ENCODE measurements around the gene PLXNC1. TPM values are rescaled to one million over a fixed set of nuclear protein-coding genes. Genes with fewer than 3 reads are reported as not detected.

The PLXNC1 gene
- total RNA-seq, 1 experiment from 2014 or later = 0.30 TPM

GRCh38 chr12:94133964-94134795 is 14.2 kb upstream of the PLXNC1 start:
- H3K4me3 ChIP-seq (ENCODE audit: low read depth, low read length, poor library complexity, severe bottlenecking) = no peak overlapping the region
- no peaks in the 10 kb centered on the region for H3K4me1 ChIP-seq (ENCODE audit: insufficient read depth, low read length, poor library complexity, severe bottlenecking)
- ChIA-PET CTCF (interaction anchor here (0.7 to 1.0 kb wide), 2 partner anchors 15 to 401 kb away, joined by 4 read pairs; no protein-coding TSS in a partner anchor), POLR2A (ENCODE audit: low non-redundant PET) (no interaction called here)
- no peak overlapping the region for H3K27ac ChIP-seq (ENCODE audit: low read depth, low read length, poor library complexity, severe bottlenecking)
- TF ChIP-seq CTCF (conservative IDR thresholded peaks at IDR 0.05; ENCODE audit: low read depth, low read length) = peak; percentile 76
- TF ChIP-seq EZH2 (IDR thresholded peaks at IDR 0.05; ENCODE audit: borderline replicate concordance, low read depth, low read length, poor library complexity, severe bottlenecking) = no peak
- peak; percentile 70 for DNase-seq (ENCODE audit: low spot score)
- no peaks in the 10 kb centered on the region for H3K9me3 ChIP-seq (ENCODE audit: low read depth, low read length, poor library complexity, severe bottlenecking)
- intact Hi-C loops (cut with micrococcal nuclease; ENCODE audit: unreplicated experiment) = loop anchor here (1.0 to 10.0 kb wide), 3 partner anchors 395 to 1401 kb away; no protein-coding TSS in a partner anchor
- no peaks in the 10 kb centered on the region for H3K36me3 ChIP-seq (ENCODE audit: insufficient read depth, low read length, poor library complexity, severe bottlenecking)
- BruUV-seq (replicated peaks) = no TSS peak
- H3K27me3 ChIP-seq (replicated peaks; ENCODE audit: insufficient read depth, low read depth, low read length, poor library complexity) = peaks cover 4% of the 10 kb centered on the region

GRCh38 chr12:94135896-94136295 is 12.5 kb upstream of the PLXNC1 start:
- peaks cover 3% of the 10 kb centered on the region for H3K27me3 ChIP-seq (replicated peaks; ENCODE audit: insufficient read depth, low read depth, low read length, poor library complexity)
- H3K4me1 ChIP-seq (ENCODE audit: insufficient read depth, low read length, poor library complexity, severe bottlenecking) = no peaks in the 10 kb centered on the region
- no peaks in the 10 kb centered on the region for H3K9me3 ChIP-seq (ENCODE audit: low read depth, low read length, poor library complexity, severe bottlenecking)
- ChIA-PET POLR2A (ENCODE audit: low non-redundant PET) (no interaction called here), CTCF (interaction anchor here (0.6 kb wide), 1 partner anchor 1201 kb away, joined by 3 read pairs; no protein-coding TSS in a partner anchor)
- intact Hi-C loops (cut with micrococcal nuclease; ENCODE audit: unreplicated experiment) = loop anchor here (10.0 kb wide), 1 partner anchor 1399 kb away; no protein-coding TSS in a partner anchor
- no peak for DNase-seq (ENCODE audit: low spot score)
- no peak overlapping the region for H3K27ac ChIP-seq (ENCODE audit: low read depth, low read length, poor library complexity, severe bottlenecking)
- no peaks in the 10 kb centered on the region for H3K36me3 ChIP-seq (ENCODE audit: insufficient read depth, low read length, poor library complexity, severe bottlenecking)
- no peak for TF ChIP-seq CTCF (conservative IDR thresholded peaks at IDR 0.05; ENCODE audit: low read depth, low read length)
- no peak for TF ChIP-seq EZH2 (IDR thresholded peaks at IDR 0.05; ENCODE audit: borderline replicate concordance, low read depth, low read length, poor library complexity, severe bottlenecking)
- H3K4me3 ChIP-seq (ENCODE audit: low read depth, low read length, poor library complexity, severe bottlenecking) = no peak overlapping the region
- BruUV-seq (replicated peaks) = no TSS peak

- intact Hi-C loops (cut with micrococcal nuclease; ENCODE audit: unreplicated experiment) = loop anchor here (10.0 kb wide), 2 partner anchors 625 to 1395 kb away; no protein-coding TSS in a partner anchor
- H3K27me3 ChIP-seq (replicated peaks; ENCODE audit: insufficient read depth, low read depth, low read length, poor library complexity) = peaks cover 17% of the 10 kb centered on the region
- H3K36me3 ChIP-seq (ENCODE audit: insufficient read depth, low read length, poor library complexity, severe bottlenecking) = no peaks in the 10 kb centered on the region
- TF ChIP-seq EZH2 (IDR thresholded peaks at IDR 0.05; ENCODE audit: borderline replicate concordance, low read depth, low read length, poor library complexity, severe bottlenecking) = no peak
- no peak for TF ChIP-seq CTCF (conservative IDR thresholded peaks at IDR 0.05; ENCODE audit: low read depth, low read length)
- no peaks in the 10 kb centered on the region for H3K9me3 ChIP-seq (ENCODE audit: low read depth, low read length, poor library complexity, severe bottlenecking)
- H3K4me1 ChIP-seq (ENCODE audit: insufficient read depth, low read length, poor library complexity, severe bottlenecking) = no peaks in the 10 kb centered on the region
- BruUV-seq (replicated peaks) = no TSS peak
- no peak overlapping the region for H3K27ac ChIP-seq (ENCODE audit: low read depth, low read length, poor library complexity, severe bottlenecking)
- DNase-seq (ENCODE audit: low spot score) = no peak
- no peak overlapping the region for H3K4me3 ChIP-seq (ENCODE audit: low read depth, low read length, poor library complexity, severe bottlenecking)
- ChIA-PET CTCF (no interaction called here), POLR2A (ENCODE audit: low non-redundant PET) (no interaction called here)
Measured at GRCh38 chr12:94139816-94140215, 8.6 kb upstream of the PLXNC1 start.
